GM15510 (cell line): ENCODE measurements around the gene EHBP1.

ENCODE experiments used
- POLR2A ChIP-seq: IDR thresholded peaks from 3 replicates; pipeline ENCODE4 v1.6.1; 2011; ENCODE audit warnings: borderline replicate concordance; ENCODE audit not compliant: insufficient read length; ENCODE audit errors: extremely low read depth

EHBP1 gene

GRCh38 chr2:63066265-63066664 is 360.8 kb downstream of the EHBP1 start:
- TF ChIP-seq POLR2A = no peak

GRCh38 chr2:63066838-63067237 is 361.3 kb downstream of the EHBP1 start:
- no peak for TF ChIP-seq POLR2A

- no peak for TF ChIP-seq POLR2A
These were observed 366.2 kb downstream of the EHBP1 start for GRCh38 chr2:63071664-63072063.

- no peak for TF ChIP-seq POLR2A
These were observed 368.5 kb downstream of the EHBP1 start for GRCh38 chr2:63073994-63074393.

- no peak for TF ChIP-seq POLR2A
These were observed 373.5 kb downstream of the EHBP1 start for GRCh38 chr2:63078852-63079606.

GRCh38 chr2:63081404-63081803 is 375.9 kb downstream of the EHBP1 start:
- TF ChIP-seq POLR2A = no peak

- no peak for TF ChIP-seq POLR2A
These were observed 381.2 kb downstream of the EHBP1 start for GRCh38 chr2:63086687-63087086.

- TF ChIP-seq POLR2A = no peak
These were observed 386.9 kb downstream of the EHBP1 start for GRCh38 chr2:63092401-63092800.

GRCh38 chr2:63092857-63093256 is 387.3 kb downstream of the EHBP1 start:
- no peak for TF ChIP-seq POLR2A

GRCh38 chr2:63093502-63093901 is 388.0 kb downstream of the EHBP1 start:
- TF ChIP-seq POLR2A = no peak
